Lung microvascular endothelial cell (primary cell): Measurements from ENCODE around the gene SEC11C. TPM values are rescaled to one million over a fixed set of nuclear protein-coding genes. Genes with fewer than 3 reads are reported as not detected.

Experiments
- DNase-seq, 2 donors: peaks; one replicate each; pipeline versions ENCODE4 v3.0.0 to v3.0.0-alpha.2; 2010; ENCODE audit warnings: low read depth in 2 of 2
- total RNA-seq: library from RNA; depleted of rRNA; stranded (reverse); fragments of >200 nt; gene quantifications from 2 replicates; pipeline ENCODE4 v1.2.1, GENCODE V29; 2014

Gene SEC11C
- total RNA-seq, 1 donor from 2014 or later = 21.4 TPM

- no peak for DNase-seq
Measured at GRCh38 chr18:59144483-59144882, 4.8 kb downstream of the SEC11C start.

GRCh38 chr18:59145055-59145454 lies 5.4 kb downstream of the SEC11C start:
- peak in 1 of 2 donors; percentile 67 for DNase-seq

- no peak for DNase-seq
Measured at GRCh38 chr18:59148192-59148591, 8.5 kb downstream of the SEC11C start.

- DNase-seq = no peak
Measured at GRCh38 chr18:59149007-59149406, 9.3 kb downstream of the SEC11C start.

GRCh38 chr18:59149416-59149815 lies 9.7 kb downstream of the SEC11C start:
- no peak for DNase-seq

DNA sequence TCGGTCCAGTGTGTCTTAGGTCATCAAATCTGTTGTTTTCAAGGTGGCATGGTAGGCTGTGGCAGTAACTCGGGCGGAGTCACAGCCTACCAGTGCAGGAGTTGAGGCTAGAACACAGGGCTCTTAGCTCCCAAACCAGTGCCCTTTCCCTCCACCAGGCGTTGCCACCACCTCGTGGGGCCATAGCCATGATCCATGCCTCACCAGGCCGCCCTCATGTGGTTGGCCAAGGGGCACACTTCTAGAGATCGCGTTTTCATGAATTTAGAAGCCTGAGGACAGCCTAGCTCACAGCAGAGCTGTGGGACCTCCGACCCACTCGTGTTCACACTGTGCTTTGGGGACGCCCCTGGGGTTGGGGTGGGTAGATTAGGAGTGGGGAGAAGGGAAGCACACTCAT lies 10.6 kb downstream of the SEC11C start:
- no peak for DNase-seq

DNA sequence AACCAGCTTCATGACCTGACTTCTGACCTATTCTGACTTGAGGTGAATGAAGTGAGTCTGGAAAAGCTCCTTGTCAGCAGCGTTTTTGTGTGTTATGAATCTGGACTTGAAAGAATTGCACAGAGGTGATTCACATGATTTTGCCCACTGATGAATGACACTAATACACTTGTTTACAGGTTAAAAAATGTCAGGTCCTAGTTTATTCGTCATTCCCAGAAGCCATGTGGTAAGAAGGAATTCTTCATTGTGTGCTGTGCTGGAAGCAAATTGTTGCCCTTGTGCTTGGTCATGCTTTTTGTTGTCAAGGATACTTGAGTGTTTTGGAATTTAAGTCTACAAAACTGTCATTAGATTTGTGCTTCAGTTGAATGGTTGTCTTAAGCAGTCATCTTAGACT lies 15.5 kb downstream of the SEC11C start:
- DNase-seq = peak in 1 of 2 donors; percentile 5

DNA sequence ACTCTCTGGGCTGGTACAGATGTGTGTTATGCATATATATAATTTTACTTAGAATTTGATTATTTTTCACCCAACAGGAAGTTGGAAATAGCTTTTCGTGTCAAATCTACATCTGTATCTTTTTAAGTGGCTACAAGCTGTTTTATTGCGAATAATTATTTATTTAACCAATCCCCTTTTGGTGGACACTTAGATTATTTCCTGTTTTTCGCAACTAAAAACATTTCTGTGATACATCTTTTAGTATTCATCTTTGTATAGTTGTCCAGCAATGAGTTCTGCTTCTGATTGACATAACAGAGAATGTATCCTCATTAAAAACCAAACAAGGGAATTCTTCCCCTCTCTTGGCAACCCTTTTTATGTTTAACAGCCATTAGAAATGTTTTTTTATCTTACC lies 16.6 kb downstream of the SEC11C start:
- DNase-seq = no peak

GRCh38 chr18:59159265-59159664 lies 19.6 kb downstream of the SEC11C start:
- no peak for DNase-seq

DNA sequence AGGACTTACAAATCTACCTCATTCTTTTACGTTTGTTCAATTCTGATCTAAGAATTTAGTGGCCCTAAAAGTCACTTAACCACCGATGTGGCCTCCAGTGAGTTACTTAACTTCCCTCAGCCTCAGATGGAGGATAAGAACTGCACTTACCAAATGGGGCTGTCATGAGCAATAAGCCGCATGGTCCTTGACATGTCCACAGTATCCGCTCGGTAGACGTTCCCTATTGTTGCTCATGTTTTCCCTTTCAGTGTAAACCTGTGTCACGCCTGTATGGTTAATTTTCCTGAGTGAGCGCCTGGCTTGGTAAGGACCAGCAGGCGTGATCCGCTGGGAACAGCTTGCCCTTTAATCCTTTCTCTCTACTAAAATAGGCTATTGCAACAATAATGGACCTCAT lies 20.3 kb downstream of the SEC11C start:
- no peak for DNase-seq

GRCh38 chr18:59172664-59173249 lies 33.1 kb downstream of the SEC11C start:
- no peak for DNase-seq

DNA sequence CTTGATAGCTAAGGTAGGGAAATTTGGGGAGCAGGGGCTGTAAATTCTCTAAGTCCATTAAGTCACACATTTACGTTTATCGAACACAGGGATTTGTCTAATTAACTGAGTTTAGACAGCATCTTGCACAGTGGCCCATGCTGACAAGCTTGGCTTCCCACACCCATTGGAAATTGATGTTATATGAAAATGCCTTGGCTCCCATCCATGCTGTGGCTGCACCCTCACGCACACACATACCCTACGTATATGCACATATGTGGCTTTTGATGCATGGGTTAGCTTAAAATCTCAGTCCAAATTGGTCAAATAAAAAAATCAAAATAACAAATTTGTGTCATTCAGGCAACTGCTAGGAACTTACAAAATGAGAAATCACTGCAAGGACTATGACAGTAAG lies 37.8 kb downstream of the SEC11C start:
- no peak for DNase-seq

- peak in 1 of 2 donors; percentile 16 for DNase-seq
Measured at GRCh38 chr18:59180150-59180845, 40.6 kb downstream of the SEC11C start.

- DNase-seq = no peak
Measured at GRCh38 chr18:59182673-59183072, 43.0 kb downstream of the SEC11C start.

- no peak for DNase-seq
Measured at GRCh38 chr18:59189008-59189407, 49.3 kb downstream of the SEC11C start.

DNA sequence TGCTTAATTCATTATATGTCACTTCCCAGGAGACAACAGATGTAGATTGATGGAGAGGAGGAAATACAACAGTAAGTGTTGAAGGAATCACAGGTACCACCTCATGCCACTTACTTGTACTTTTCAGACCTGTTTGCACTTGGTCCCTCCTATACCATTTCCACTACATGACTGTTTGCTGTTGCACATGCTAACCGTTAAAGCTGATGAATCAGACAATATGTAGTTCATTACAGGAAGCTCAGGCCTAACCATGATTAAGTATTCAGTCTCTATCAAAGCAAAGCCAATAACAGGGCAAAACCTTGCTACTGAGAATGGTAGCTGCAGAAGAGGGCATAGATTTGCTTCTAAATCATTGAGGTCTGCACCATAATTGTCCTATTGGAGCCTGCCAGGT lies 50.1 kb downstream of the SEC11C start:
- no peak for DNase-seq

DNA sequence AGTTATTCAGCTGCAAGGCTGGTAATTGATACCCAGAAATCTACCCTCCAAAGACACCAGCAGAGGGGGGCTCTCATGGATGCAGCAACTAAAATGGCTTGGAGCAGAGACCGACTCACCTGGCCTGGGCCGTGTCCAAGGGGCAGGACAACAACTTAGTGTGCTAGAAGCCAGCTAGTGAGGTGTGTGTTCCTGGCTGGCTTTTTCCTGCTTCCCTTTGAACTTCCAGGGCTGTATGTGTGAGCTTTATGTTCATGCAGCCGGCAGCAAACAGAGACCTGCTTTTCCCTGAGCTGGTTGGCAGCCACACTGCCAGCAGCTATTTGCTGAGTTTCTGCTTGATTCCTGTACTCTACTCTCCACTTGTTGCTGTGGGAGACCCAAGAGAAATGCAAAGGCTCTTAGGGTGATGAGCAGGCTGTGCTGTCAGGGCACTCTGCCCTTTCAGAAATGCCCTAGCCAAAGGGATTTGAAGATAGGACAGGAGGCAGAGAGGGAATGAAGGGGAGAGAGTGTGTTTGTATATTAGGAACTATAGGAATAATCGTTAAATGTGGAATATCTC lies 56.6 kb downstream of the SEC11C start:
- no peak for DNase-seq

DNA sequence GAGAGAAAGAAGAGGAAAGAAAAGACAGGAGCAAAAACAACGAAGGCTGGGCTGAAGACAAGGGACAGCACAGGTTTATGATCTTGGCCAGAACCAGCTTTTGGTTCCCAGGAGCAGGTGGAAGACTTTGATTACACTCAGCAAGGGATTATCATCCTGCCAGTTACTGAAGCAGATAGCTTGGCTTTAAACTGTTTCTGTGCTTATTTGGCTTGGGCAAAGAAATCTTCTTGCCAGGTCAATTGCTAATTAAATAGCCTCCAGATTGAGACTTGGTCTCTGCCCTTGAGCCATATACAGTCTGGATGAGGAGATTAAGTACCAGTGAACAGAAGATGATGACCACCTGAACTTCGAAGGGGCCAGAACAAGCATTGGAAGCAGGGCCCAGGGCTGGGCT lies 58.0 kb downstream of the SEC11C start:
- DNase-seq = no peak

- no peak for DNase-seq
Measured at GRCh38 chr18:59198215-59198614, 58.5 kb downstream of the SEC11C start.

DNA sequence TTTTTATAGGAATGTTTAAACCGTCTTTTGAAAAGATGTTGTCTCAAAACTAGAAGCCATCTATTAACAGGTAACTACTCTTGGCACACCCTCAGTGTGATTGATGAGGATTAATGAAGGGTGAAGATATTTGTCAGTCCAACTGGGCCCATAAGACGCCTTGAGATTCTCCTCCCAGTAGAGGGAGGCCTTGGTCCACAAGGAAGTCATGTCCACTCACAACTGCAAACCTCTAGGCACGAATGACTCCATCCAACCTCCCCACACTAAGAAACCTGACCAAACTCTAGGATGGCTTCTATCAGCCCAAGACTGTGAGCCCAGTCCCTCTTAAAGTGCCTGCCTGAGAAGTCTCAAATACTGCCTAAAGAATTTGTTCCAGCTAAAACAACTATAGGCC lies 61.1 kb downstream of the SEC11C start:
- DNase-seq = peak in 1 of 2 donors; percentile 9

DNA sequence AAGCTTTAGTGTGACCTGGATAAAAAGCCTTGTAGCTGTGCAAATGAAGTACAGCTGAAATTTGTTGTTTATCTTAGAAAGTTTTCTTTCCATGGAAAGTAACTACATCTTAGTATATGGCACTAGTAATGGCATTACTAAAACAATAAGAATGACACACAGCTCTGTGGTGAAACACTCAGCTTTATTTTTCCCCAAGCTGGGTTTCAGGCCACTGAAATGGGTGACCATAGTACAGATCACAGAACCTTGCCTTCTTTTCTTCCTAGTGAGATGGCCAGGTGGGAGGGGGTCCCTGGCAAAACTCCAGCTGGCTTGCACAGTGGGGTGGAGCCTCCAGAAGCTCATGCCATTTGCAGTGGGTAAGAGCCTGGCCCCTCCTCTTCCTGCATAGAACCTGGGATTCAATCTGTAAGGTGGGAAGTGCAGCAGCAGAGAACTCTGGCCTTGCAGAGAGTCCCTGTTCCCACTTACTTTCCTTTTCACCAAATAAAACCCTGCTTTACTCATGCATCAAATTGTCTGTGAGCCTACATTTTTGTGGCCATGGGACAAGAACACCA lies 62.7 kb downstream of the SEC11C start:
- no peak for DNase-seq

DNA sequence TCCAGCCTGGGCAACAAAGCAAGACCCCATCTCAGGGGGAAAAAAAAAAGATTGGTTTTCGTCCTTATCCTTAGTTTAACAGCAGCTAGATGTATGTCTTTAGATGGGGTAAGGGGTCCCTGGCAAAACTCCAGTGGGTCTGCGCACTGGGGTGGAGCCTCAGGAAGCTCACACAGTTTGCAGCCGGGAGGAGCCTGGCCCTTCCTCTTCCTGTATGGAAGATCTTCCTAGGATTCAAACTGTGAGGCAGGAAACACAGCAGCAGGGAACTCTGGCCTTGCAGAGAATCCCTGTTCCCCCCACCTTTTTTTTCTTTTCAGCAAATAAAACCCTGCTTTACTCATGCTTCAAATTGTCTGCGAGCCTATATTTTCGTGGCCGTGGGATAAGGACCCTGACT lies 67.8 kb downstream of the SEC11C start:
- no peak for DNase-seq
